Neural cell (in vitro differentiated cells): ENCODE data around the gene ACACA. TPM values are rescaled to one million over a fixed set of nuclear protein-coding genes. Genes with fewer than 3 reads are reported as not detected.
"Not testable (repeated sequence)": the region's sequence is repeated elsewhere in the genome, so short reads cannot be mapped to it uniquely, and the experiment has no call there.

Experiments
- H2AFZ ChIP-seq: fragments of 200-600, 300-800 bp; sonication (generic), shearing (Covaris generic); 2 replicates; pipeline ENCODE4 v1.6.0; 2014; ENCODE audit warnings: low read depth, mild to moderate bottlenecking, antibody characterized with exemption, low read length, moderate library complexity
- H3F3A ChIP-seq: fragments of 200-600 bp; shearing (Covaris generic); 2 replicates; pipeline ENCODE4 v1.6.1; 2016; ENCODE audit warnings: mild to moderate bottlenecking, moderate library complexity, mixed read lengths, antibody characterized with exemption, low read length; ENCODE audit not compliant: insufficient read depth, poor library complexity, severe bottlenecking
- H3K27ac ChIP-seq: fragments of 200-600, 300-800 bp; sonication (generic), shearing (Covaris generic); 2 replicates; pipeline ENCODE4 v1.5.1; 2014; ENCODE audit warnings: mild to moderate bottlenecking, low read length, moderate library complexity
- H3K27me3 ChIP-seq: fragments of 300-800, 200-600 bp; sonication (generic), shearing (Covaris generic); 2 replicates; pipeline ENCODE4 v1.6.0; 2014; ENCODE audit warnings: mild to moderate bottlenecking, low read depth, low read length, moderate library complexity; ENCODE audit not compliant: insufficient read depth
- H3K36me3 ChIP-seq: fragments of 300-800, 200-600 bp; sonication (generic), shearing (Covaris generic); 2 replicates; pipeline ENCODE4 v1.5.1; 2014; ENCODE audit warnings: mild to moderate bottlenecking, antibody characterized with exemption, low read length, moderate library complexity; ENCODE audit not compliant: insufficient read depth
- H3K4me2 ChIP-seq: fragments of 300-800, 200-600 bp; sonication (generic), shearing (Covaris generic); 2 replicates; pipeline ENCODE4 v1.6.0; 2014; ENCODE audit warnings: mild to moderate bottlenecking, low read length
- H3K4me3 ChIP-seq: fragments of 300-800, 200-600 bp; sonication (generic), shearing (Covaris generic); 2 replicates; pipeline ENCODE4 v1.5.1; 2014; ENCODE audit warnings: mild to moderate bottlenecking, low read length, moderate library complexity
- H3K79me2 ChIP-seq: fragments of 200-600 bp; shearing (Covaris generic); replicated peaks from 2 replicates; pipeline ENCODE4 v1.6.0; 2014; ENCODE audit warnings: mild to moderate bottlenecking, low read length, moderate library complexity; ENCODE audit not compliant: insufficient read depth
- H3K9ac ChIP-seq: fragments of 300-800, 200-600 bp; sonication (generic), shearing (Covaris generic); 2 replicates; pipeline ENCODE4 v1.6.1; 2016; ENCODE audit warnings: mild to moderate bottlenecking, low read length, mixed read lengths
- H3K9me2 ChIP-seq: fragments of 200-600 bp; shearing (Covaris generic); 2 replicates; pipeline ENCODE4 v1.6.1; 2016; ENCODE audit warnings: mild to moderate bottlenecking, low read length, mixed read lengths; ENCODE audit not compliant: insufficient read depth
- H3K9me3 ChIP-seq: fragments of 200-600, 300-800 bp; sonication (generic), shearing (Covaris generic); 2 replicates; pipeline ENCODE4 v1.6.1; 2016; ENCODE audit warnings: mild to moderate bottlenecking, mixed run types, low read length, moderate library complexity, mixed read lengths
- H4K20me1 ChIP-seq: fragments of 200-600 bp; shearing (Covaris generic); 2 replicates; pipeline ENCODE4 v1.6.1; 2016; ENCODE audit warnings: mild to moderate bottlenecking, mixed run types; ENCODE audit not compliant: insufficient read depth
- CTCF ChIP-seq: fragments of 450-650 bp; IDR thresholded peaks from 2 replicates; pipeline ENCODE4 v1.5.1; 2014; ENCODE audit warnings: antibody characterized with exemption, mild to moderate bottlenecking, moderate library complexity; ENCODE audit not compliant: poor library complexity, severe bottlenecking
- EP300 ChIP-seq: fragments of 450-650 bp; conservative IDR thresholded peaks from 2 replicates; pipeline ENCODE4 v1.6.1; 2014; ENCODE audit warnings: antibody characterized with exemption, mild to moderate bottlenecking, moderate library complexity; ENCODE audit not compliant: poor library complexity, severe bottlenecking
- EZH2 ChIP-seq: fragments of 200-600, 300-800 bp; shearing (Covaris generic), sonication (generic); IDR thresholded peaks from 2 replicates; pipeline ENCODE4 v1.6.1; 2014; ENCODE audit warnings: antibody characterized with exemption, low read length, borderline replicate concordance, mild to moderate bottlenecking; ENCODE audit not compliant: insufficient read depth, poor library complexity, severe bottlenecking
- MXI1 ChIP-seq: fragments of 450-650 bp; conservative IDR thresholded peaks from 2 replicates; pipeline ENCODE4 v1.6.1; 2014; ENCODE audit warnings: antibody characterized with exemption, mild to moderate bottlenecking; ENCODE audit not compliant: poor library complexity, severe bottlenecking
- POLR2AphosphoS5 ChIP-seq: IDR thresholded peaks from 2 replicates; pipeline ENCODE4 v1.6.1; 2012
- RAD21 ChIP-seq: fragments of 450-650 bp; conservative IDR thresholded peaks from 2 replicates; pipeline ENCODE4 v1.6.1; 2014; ENCODE audit warnings: antibody characterized with exemption, mild to moderate bottlenecking, moderate library complexity
- REST ChIP-seq: IDR thresholded peaks from 2 replicates; pipeline ENCODE4 v1.6.1; 2012; ENCODE audit warnings: borderline replicate concordance
- SMC3 ChIP-seq: fragments of 450-650 bp; conservative IDR thresholded peaks from 2 replicates; pipeline ENCODE4 v1.6.1; 2014; ENCODE audit warnings: antibody characterized with exemption, mild to moderate bottlenecking, moderate library complexity; ENCODE audit not compliant: poor library complexity
- TAF1 ChIP-seq: IDR thresholded peaks from 2 replicates; pipeline ENCODE4 v1.6.1; 2012; ENCODE audit warnings: low read depth
- polyA plus RNA-seq: library from polyadenylated mRNA; depleted of rRNA; stranded (reverse); fragments of >200 nt; gene quantifications from 2 replicates; pipeline ENCODE4 v1.2.3, GENCODE V29; 2014

ACACA gene
- polyA plus RNA-seq, 1 donor from 2014 or later: 38.4 TPM

- Histone ChIP-seq H3K4me3 (no peak overlapping the region), H3K9ac (no peak overlapping the region), H4K20me1 (no peaks in the 10 kb centered on the region), H3F3A (no peaks in the 10 kb centered on the region), H3K27me3 (no peaks in the 10 kb centered on the region), H3K36me3 (peaks cover 9% of the 10 kb centered on the region), H3K27ac (no peak overlapping the region), H3K4me2 (no peak overlapping the region), H3K9me3 (no peaks in the 10 kb centered on the region), H3K79me2 (no peaks in the 10 kb centered on the region), H3K9me2 (no peaks in the 10 kb centered on the region), H2AFZ (no peak overlapping the region)
- TF ChIP-seq CTCF: no peak
These were observed 41.0 kb upstream of the ACACA start for GRCh38 chr17:37447641-37448040.

GRCh38 chr17:37446027-37446426, 39.4 kb upstream of the ACACA start:
- no peaks in the 10 kb centered on the region for H3K9me2 ChIP-seq
- peaks cover 12% of the 10 kb centered on the region for H3K36me3 ChIP-seq
- H3K27me3 ChIP-seq: no peaks in the 10 kb centered on the region
- H3K4me3 ChIP-seq: no peak overlapping the region
- no peak for TF ChIP-seq RAD21
- no peak for TF ChIP-seq REST
- TF ChIP-seq POLR2AphosphoS5: no peak
- TF ChIP-seq MXI1: no peak
- TF ChIP-seq EZH2: no peak
- no peak for TF ChIP-seq CTCF
- TF ChIP-seq SMC3: no peak
- no peak for TF ChIP-seq EP300
- TF ChIP-seq TAF1: no peak
- no peaks in the 10 kb centered on the region for H3K79me2 ChIP-seq
- H3K4me2 ChIP-seq: no peak overlapping the region
- no peaks in the 10 kb centered on the region for H3F3A ChIP-seq
- H2AFZ ChIP-seq: no peak overlapping the region
- no peaks in the 10 kb centered on the region for H4K20me1 ChIP-seq
- H3K9me3 ChIP-seq: no peaks in the 10 kb centered on the region
- no peak overlapping the region for H3K9ac ChIP-seq
- H3K27ac ChIP-seq: no peak overlapping the region

- not testable (repeated sequence) for H3K36me3 ChIP-seq, H3K27me3 ChIP-seq, H3K9ac ChIP-seq, H3K4me3 ChIP-seq, H3K79me2 ChIP-seq, H2AFZ ChIP-seq, H3K4me2 ChIP-seq, H3K27ac ChIP-seq, H4K20me1 ChIP-seq, H3K9me2 ChIP-seq, H3F3A ChIP-seq, H3K9me3 ChIP-seq
These were observed 34.9 kb upstream of the ACACA start for GRCh38 chr17:37441369-37442014.
